DND-41 (cell line): ENCODE data around the gene ZNF207.

Source experiments
- CTCF ChIP-seq: IDR thresholded peaks from 2 replicates; pipeline ENCODE4 v1.5.1; 2012; ENCODE audit warnings: borderline replicate concordance, low read length, moderate library complexity, mild to moderate bottlenecking; ENCODE audit not compliant: poor library complexity, severe bottlenecking; ENCODE audit errors: extremely low read depth
- EZH2 ChIP-seq: IDR thresholded peaks from 3 replicates; pipeline ENCODE4 v1.6.1; 2012; ENCODE audit warnings: borderline replicate concordance, low read depth, mild to moderate bottlenecking, moderate library complexity, low read length, inconsistent platforms; ENCODE audit not compliant: severe bottlenecking

- TF ChIP-seq CTCF (no peak), EZH2 (no peak)
Measured at GRCh38 chr17:32318071-32318470, 31.9 kb upstream of the ZNF207 start.
